Glomerular visceral epithelial cell (primary cell): ENCODE results near the gene PTPRG.

ENCODE experiments used
- DNase-seq: peaks from one replicate; pipeline ENCODE4 v3.0.0-alpha.2; 2016; ENCODE audit errors: extremely low spot score

PTPRG gene

GRCh38 chr3:62052331-62052730 is 491.0 kb downstream of the PTPRG start:
- no peak for DNase-seq

GRCh38 chr3:62056658-62057057 is 495.3 kb downstream of the PTPRG start:
- DNase-seq = no peak

GRCh38 chr3:62057339-62058047 is 496.1 kb downstream of the PTPRG start:
- peak; percentile 71 for DNase-seq

GRCh38 chr3:62065985-62066693 is 504.8 kb downstream of the PTPRG start:
- DNase-seq = no peak

GRCh38 chr3:62068337-62068736 is 507.0 kb downstream of the PTPRG start:
- no peak for DNase-seq

- DNase-seq = no peak
These were observed 509.5 kb downstream of the PTPRG start for GRCh38 chr3:62070891-62071290.

GRCh38 chr3:62073038-62073437 is 511.7 kb downstream of the PTPRG start:
- DNase-seq = no peak

GRCh38 chr3:62084558-62084957 is 523.2 kb downstream of the PTPRG start:
- DNase-seq = no peak

- DNase-seq = no peak
These were observed 527.2 kb downstream of the PTPRG start for GRCh38 chr3:62088472-62089104.

GRCh38 chr3:62090066-62090465 is 528.7 kb downstream of the PTPRG start:
- no peak for DNase-seq

GRCh38 chr3:62090519-62090918 is 529.1 kb downstream of the PTPRG start:
- DNase-seq = no peak

- no peak for DNase-seq
These were observed 531.7 kb downstream of the PTPRG start for GRCh38 chr3:62093025-62093424.

- DNase-seq = no peak
These were observed 533.1 kb downstream of the PTPRG start for GRCh38 chr3:62094461-62094860.

GRCh38 chr3:62095080-62095479 is 533.7 kb downstream of the PTPRG start:
- no peak for DNase-seq

- no peak for DNase-seq
These were observed 534.4 kb downstream of the PTPRG start for GRCh38 chr3:62095756-62096155.

- no peak for DNase-seq
These were observed 535.1 kb downstream of the PTPRG start for GRCh38 chr3:62096521-62096920.

GRCh38 chr3:62097121-62097520 is 535.8 kb downstream of the PTPRG start:
- DNase-seq = no peak

- DNase-seq = no peak
These were observed 537.4 kb downstream of the PTPRG start for GRCh38 chr3:62098646-62099365.

GRCh38 chr3:62100282-62100989 is 539.1 kb downstream of the PTPRG start:
- no peak for DNase-seq

GRCh38 chr3:62101488-62101887 is 540.1 kb downstream of the PTPRG start:
- DNase-seq = no peak

GRCh38 chr3:62103531-62103930 is 542.2 kb downstream of the PTPRG start:
- DNase-seq = no peak

GRCh38 chr3:62109534-62109933 is 548.2 kb downstream of the PTPRG start:
- DNase-seq = peak; percentile 82
